ENCODE measurements around the gene OTOP2. TPM values are rescaled to one million over a fixed set of nuclear protein-coding genes. Genes with fewer than 3 reads are reported as not detected.
"Not testable (repeated sequence)": the region's sequence is repeated elsewhere in the genome, so short reads cannot be mapped to it uniquely, and the experiment has no call there.

Gene OTOP2
- total RNA-seq, 1 experiment from 2014 or later = not detected

DNA sequence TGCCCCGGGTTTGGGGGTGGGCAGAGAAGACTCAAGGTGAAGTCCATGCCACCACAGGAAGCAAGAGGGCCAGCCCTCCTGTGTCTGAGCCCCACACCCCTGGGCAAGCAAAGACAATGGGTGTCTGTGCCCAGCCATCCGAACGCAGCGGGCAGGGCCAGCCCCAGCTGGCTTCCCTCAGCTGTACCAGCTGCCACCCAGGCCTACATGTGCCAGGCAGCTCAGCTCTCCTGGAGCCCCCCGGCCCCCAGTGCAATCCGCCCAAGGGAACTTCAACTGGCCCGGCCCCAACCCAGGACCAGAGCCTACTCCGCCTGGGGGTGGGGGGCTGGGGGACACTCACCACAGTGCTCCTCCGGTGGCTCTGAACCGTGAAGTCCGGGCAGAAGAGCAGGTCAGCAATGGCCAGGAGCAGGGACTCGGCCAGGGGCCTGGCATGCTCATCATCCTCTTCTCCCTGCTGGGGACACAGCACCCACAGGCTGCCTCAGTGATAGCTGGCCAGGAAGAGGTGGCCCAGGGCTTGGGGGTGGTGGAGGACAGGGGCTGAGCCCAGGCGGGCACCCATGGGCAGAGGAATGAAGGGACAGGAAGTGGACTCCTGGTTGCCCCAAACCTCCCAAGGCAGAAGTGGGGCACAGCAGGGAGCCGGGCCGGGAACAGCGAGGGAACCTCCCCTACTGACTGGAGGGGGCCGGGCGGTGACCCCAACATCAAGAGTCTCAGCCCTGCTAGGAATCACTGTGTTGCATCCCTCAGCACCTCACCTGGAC lies 38.7 kb downstream of the OTOP2 start:
- DNase-seq (ENCODE audit: low spot score) = no peak
- in situ Hi-C loops (cut with HindIII; ENCODE audit: low sequenced_read_pairs) = no loop called here

- in situ Hi-C loops (cut with HindIII; ENCODE audit: low sequenced_read_pairs) = no loop called here
- DNase-seq (ENCODE audit: low spot score) = peak; percentile 35
Measured at GRCh38 chr17:74963656-74964055, 39.6 kb downstream of the OTOP2 start.

- in situ Hi-C loops (cut with HindIII; ENCODE audit: low sequenced_read_pairs) = no loop called here
Measured at GRCh38 chr17:74964246-74964761, 40.2 kb downstream of the OTOP2 start.

DNA sequence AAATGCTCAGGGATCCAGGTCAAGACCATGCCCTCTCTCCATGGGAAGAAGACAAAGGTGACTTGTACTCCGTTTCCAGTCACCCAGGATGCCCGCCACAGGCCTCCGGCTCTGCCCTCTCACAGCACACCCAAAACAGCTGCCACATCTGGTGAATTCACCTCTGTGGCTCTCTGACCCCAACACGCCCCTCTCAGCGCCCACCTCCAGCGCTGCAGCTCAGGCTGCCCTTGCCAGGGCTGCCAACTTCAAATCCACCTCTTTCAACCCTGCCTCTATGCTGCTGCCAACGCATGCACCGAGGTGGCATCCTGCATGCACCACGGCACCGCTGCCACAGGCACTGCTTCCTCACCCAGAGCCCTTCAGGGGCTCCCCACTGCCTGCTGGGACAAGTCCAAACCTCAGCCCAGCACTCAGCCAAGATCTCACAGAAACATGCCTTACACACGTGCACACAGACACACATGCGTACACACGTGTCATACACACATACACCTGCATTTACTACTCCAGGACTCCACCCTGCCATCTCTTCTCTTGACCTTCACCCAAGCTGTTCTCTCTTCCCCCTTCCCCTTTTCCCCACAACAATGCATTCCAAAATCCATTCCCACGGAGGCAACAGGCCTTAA lies 41.0 kb downstream of the OTOP2 start:
- in situ Hi-C loops (cut with HindIII; ENCODE audit: low sequenced_read_pairs) = no loop called here
- no peak for DNase-seq (ENCODE audit: low spot score)

More at GRCh38 chr17:74964246-74964761, 40.2 kb downstream of the OTOP2 start:
- peak; percentile 24 for DNase-seq (ENCODE audit: low spot score)

- no peak for DNase-seq (ENCODE audit: low spot score)
- in situ Hi-C loops (cut with HindIII; ENCODE audit: low sequenced_read_pairs) = no loop called here
Measured at GRCh38 chr17:74968361-74968780, 44.3 kb downstream of the OTOP2 start.

DNA sequence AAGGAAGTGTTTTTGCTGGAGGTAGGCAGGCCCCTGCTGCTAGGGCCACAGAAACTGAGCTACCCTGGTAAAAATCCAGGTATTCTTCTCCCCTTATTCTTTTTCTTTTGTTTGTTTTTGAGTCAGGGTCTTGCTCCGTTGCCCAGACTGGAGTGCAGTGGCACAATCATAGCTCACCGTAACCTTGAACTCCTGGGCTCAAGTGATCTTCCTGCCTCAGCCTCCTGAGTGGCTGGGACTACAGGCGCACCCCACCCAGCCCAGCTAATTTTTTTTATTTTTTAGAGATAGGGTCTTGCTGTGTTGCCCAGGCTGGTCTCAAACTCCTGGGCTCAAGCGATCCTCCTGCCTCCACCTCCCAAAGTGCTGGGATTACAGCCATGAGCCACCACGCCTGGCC lies 45.4 kb downstream of the OTOP2 start:
- in situ Hi-C loops (cut with HindIII; ENCODE audit: low sequenced_read_pairs); DNase-seq (ENCODE audit: low spot score): not testable (repeated sequence)

DNA sequence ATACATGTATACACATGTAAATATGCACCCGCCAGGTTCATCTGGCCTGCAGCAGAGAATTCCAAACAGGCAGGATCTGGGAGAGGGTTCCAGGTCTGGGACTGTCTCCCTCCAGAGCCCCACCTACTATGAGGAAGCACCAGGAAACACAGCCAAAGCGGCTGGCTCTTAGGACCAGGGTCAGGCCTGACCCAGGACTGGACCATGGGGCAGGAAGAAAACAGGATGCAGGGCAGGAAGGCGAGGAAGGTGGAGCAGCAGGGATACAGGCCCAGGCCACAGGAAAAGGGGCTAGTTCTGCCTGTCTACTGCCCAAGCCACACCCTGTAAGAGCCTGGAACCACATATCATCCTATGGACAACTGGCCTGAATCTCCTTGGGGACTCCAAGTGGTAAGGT lies 46.3 kb downstream of the OTOP2 start:
- in situ Hi-C loops (cut with HindIII; ENCODE audit: low sequenced_read_pairs) = no loop called here

GRCh38 chr17:74971069-74971841 lies 47.2 kb downstream of the OTOP2 start:
- in situ Hi-C loops (cut with HindIII; ENCODE audit: low sequenced_read_pairs) = no loop called here
- peak; percentile 43 for DNase-seq (ENCODE audit: low spot score)

More for the DNA sequence above, 46.3 kb downstream of the OTOP2 start:
- no peak for DNase-seq (ENCODE audit: low spot score)

DNA sequence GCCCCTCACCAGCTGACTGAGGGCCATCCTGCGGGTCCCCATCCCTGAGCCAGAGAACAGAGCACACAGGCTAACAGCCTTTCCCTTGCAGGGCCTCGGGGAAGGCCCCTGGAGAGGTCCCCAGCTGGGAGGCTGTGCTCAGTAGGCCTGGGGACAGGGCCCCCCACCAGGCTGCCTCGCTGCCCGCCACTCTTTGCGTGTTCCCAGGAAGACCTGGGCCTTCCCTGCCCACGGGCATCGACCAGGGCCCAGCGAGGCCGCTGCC lies 47.7 kb downstream of the OTOP2 start:
- in situ Hi-C loops (cut with HindIII; ENCODE audit: low sequenced_read_pairs) = no loop called here
- DNase-seq (ENCODE audit: low spot score) = no peak

DNA sequence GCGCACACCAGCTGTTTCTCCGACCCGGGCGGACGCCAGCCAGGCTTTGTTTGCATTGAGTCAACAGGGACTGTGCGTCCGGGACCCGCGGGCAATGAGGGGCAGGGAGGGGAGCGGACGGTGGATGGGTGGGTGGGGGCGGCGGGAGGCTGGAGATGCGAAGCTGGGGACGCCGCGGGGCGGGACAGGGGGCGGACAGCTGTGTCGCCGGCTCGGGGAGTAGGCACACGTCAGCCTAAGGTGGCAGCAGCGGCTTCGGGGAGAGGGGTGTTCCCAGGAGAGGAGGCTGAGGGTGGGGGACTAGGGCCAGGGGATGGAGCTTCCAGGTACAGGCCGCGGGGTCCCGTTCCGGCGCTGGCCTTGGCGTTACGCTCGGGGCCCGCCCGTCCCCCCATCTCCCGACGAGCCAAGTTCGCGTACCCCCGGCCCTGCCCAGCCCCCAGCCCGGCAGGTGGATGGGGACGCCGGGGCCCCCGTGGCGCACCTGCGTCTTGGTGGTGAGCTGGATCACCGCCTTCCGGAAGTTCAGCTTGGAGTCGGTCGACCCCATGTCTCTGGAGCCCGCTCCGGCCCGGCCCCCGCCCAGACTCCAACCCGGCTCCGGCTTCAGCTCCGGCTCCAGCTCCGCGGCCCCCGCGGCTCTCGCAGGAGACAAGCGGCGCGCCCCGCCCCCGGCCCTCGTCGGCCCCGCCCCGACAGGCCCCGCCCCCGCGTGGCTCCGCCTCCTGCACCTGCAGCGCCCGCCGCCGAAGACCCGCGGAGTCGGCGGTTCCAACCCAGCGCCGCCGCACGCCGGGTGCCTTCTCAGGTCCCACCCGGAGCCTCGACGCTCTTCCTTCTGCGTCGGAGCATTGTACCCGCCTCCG lies 48.3 kb downstream of the OTOP2 start, which contains the start of gene HID1:
Gene HID1, minus strand, starts transcription at position 653 of the 866 bp plus-strand sequence. Its CDS starts 103 bp downstream, at position 550.
- in situ Hi-C loops (cut with HindIII; ENCODE audit: low sequenced_read_pairs) = no loop called here
- peak; percentile 85 for DNase-seq (ENCODE audit: low spot score)

DNA sequence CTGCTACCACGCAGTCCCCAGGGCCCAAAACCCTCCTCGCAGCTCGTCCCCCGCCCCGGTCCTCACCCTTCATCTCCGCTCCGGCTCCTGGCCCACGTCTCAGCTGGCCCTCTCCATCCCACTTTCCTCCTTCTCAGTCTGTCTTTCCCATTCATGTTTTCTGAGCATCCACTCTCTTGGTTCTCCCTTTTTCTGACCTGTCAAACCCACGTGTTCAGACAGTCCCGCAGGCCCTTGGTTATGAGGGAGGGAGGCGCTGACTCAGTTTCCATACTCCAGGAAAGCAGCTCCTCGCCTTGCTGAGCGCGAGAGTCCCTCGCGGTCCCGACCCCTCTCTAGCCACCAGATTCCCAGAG lies 48.9 kb downstream of the OTOP2 start:
- in situ Hi-C loops (cut with HindIII; ENCODE audit: low sequenced_read_pairs) = no loop called here
- no peak for DNase-seq (ENCODE audit: low spot score)

- DNase-seq (ENCODE audit: low spot score) = no peak
- in situ Hi-C loops (cut with HindIII; ENCODE audit: low sequenced_read_pairs) = no loop called here
Measured at GRCh38 chr17:74975943-74976342, 51.9 kb downstream of the OTOP2 start.

GRCh38 chr17:74977802-74978201 lies 53.7 kb downstream of the OTOP2 start:
- in situ Hi-C loops (cut with HindIII; ENCODE audit: low sequenced_read_pairs) = no loop called here
- DNase-seq (ENCODE audit: low spot score) = no peak

GRCh38 chr17:74978240-74978639 lies 54.2 kb downstream of the OTOP2 start:
- no peak for DNase-seq (ENCODE audit: low spot score)
- in situ Hi-C loops (cut with HindIII; ENCODE audit: low sequenced_read_pairs) = no loop called here

DNA sequence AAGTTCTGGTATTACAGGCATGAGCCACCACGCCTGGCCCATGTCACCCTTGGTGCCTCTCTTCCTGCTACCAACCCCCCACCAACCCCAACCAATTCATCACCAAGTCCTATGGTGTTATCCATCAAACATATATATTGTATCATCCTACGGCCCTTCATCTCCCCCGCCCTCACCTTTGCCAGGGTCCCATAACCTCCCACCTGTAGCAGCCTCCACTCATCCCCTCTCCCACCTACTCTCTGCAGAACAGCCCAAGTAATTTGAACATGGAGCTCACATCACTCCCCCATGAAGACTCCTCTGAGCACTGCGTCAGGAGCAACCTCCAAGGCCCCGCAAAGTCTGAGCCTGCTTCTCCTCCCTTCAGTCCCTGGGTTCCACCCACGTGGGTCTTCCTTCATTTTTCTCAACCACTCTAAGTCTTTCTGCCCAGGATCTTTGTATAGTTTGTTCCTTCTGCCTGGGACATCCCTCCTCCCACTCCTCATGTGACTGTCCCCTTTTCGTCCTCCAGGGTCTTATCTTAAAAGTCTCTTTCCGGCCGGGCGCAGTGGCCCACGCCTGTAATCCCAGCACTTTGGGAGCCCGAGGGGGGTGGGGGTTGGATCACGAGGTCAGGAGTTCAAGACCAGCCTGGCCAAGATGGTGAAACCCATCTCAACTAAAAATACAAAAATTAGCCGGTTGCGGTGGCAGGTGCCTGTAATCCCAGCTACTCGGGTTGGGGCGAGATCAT lies 55.5 kb downstream of the OTOP2 start:
- in situ Hi-C loops (cut with HindIII; ENCODE audit: low sequenced_read_pairs) = no loop called here
- DNase-seq (ENCODE audit: low spot score) = no peak

- in situ Hi-C loops (cut with HindIII; ENCODE audit: low sequenced_read_pairs) = no loop called here
Measured at GRCh38 chr17:74981318-74981978, 57.4 kb downstream of the OTOP2 start.

DNA sequence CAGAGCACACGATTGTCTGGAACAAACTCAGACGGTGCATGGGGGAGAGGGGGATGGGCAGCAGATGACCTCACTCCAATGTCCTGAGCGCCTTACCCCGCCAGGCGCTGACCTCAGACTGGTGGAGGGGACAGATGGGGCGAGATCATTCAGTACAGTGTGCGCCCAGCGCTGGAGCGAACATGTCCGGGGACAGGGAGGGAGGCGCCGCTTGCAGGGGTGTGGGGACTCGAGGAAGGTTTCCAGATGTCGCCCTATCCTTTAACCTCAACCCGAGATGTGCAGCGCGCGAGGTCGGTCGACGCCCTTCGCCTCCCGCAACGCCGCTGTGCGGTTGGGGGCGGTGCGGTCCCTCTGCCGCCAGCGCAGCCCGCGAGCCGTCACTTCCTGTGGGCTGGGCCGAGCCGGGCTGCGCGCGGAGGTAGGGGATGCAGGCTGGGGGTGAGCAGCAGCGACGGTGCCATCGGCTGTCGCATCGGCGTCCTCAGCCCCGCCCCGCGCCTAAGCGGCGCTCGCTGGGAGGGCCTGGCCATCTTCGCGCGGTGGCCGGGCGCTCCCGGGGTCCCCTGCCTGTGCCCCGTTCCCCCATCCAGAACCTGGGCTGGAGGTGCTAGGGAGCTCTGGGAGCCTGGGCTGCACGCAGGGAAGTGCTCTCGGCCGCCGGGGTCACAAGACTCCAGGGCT lies 58.0 kb downstream of the OTOP2 start:
- DNase-seq (ENCODE audit: low spot score) = peak; percentile 86
- in situ Hi-C loops (cut with HindIII; ENCODE audit: low sequenced_read_pairs) = no loop called here

More at GRCh38 chr17:74981318-74981978, 57.4 kb downstream of the OTOP2 start:
- no peak for DNase-seq (ENCODE audit: low spot score)
